Mucosa of descending colon (tissue), 3 donors: Measurements from ENCODE around the gene LARGE1. TPM values are rescaled to one million over a fixed set of nuclear protein-coding genes. Genes with fewer than 3 reads are reported as not detected.

Experiments
- ATAC-seq: fragments of 200-7000 bp; cut with Tn5 transposase; one replicate; pipeline ENCODE4 v1.9.1; 2020; ENCODE audit warnings: mild to moderate bottlenecking, moderate library complexity
- DNase-seq, 3 donors: peaks; one replicate each; pipeline ENCODE4 v3.0.0-alpha.2; 2020
- H3K36me3 ChIP-seq: fragments of 200-600 bp; one replicate; pipeline ENCODE4 v1.8.0; 2021; ENCODE audit warnings: low read depth, mild to moderate bottlenecking
- H3K4me1 ChIP-seq: fragments of 200-600 bp; one replicate; pipeline ENCODE4 v1.8.0; 2021; ENCODE audit warnings: low read depth, mild to moderate bottlenecking
- H3K4me3 ChIP-seq: fragments of 200-600 bp; one replicate; pipeline ENCODE4 v1.8.0; 2021; ENCODE audit warnings: mild to moderate bottlenecking
- H3K9me3 ChIP-seq: fragments of 200-600 bp; one replicate; pipeline ENCODE4 v1.8.0; 2021; ENCODE audit warnings: mild to moderate bottlenecking
- CTCF ChIP-seq: fragments of 200-600 bp; IDR thresholded peaks from one replicate; pipeline ENCODE4 v1.8.0; 2022; ENCODE audit warnings: antibody characterized with exemption, mild to moderate bottlenecking
- intact Hi-C, 2 donors: fragments of 100-400 bp; cut with DNase I in 1 of 2; cut with micrococcal nuclease in 1 of 2; formaldehyde crosslinking; loops; one replicate each; pipeline versions ENCODE4 v1.11.0 to v1.11.1; 2022; cut with DNase I, micrococcal nuclease
- total RNA-seq, 3 donors: library from RNA; stranded (reverse); fragmentation: NEBNext Ultra II Directional in 2 of 3; extraction: Animal tissue kit (Norgen Biotek cat#: 25700) in 2 of 3; gene quantifications; one replicate each; pipeline versions ENCODE4 v1.2.1 to v1.2.4, GENCODE V29; 2021 to 2023
- donor health status: DM: no; HTN: no; CAD: no; lungs with moderate emphysema.
- donor health status: DM: no; HTN: no; CAD: no.
- donor health status: DM: no; HTN: yes; CAD: no.

The LARGE1 gene
- total RNA-seq, 3 donors from 2014 or later, result 29.3 to 93.8 (median 67.7) TPM

- intact Hi-C loops, result no loop called here
- no peaks in the 10 kb centered on the region for H3K9me3 ChIP-seq
- H3K4me1 ChIP-seq, result no peaks in the 10 kb centered on the region
- no peak for TF ChIP-seq CTCF
- ATAC-seq (no peak), DNase-seq (no peak)
- no peaks in the 10 kb centered on the region for H3K36me3 ChIP-seq
- no peak overlapping the region for H3K4me3 ChIP-seq
These were observed 184.3 kb downstream of the LARGE1 start for GRCh38 chr22:33735978-33736377.

DNA sequence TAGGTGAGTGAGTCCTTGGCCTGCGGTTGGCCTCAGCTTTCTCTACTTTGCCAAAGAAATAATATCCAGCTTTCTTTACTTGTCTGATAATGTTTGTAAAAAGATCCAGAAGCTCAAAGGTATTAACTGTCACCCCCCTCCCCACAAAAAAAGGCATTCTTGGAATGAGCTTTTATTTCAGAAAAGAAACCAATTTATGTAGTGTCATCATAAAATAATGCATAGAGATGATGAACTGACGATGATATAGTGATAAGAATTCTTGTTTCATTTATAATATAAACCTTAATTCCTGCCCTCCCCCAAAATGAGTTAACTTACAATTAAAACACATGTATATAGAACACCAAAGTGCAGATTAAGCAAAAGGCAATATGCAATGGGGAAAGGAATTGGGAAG, 191.4 kb downstream of the LARGE1 start:
- intact Hi-C loops, result no loop called here
- Histone ChIP-seq H3K9me3 (no peaks in the 10 kb centered on the region), H3K4me1 (no peaks in the 10 kb centered on the region), H3K36me3 (no peaks in the 10 kb centered on the region), H3K4me3 (no peak overlapping the region)
- ATAC-seq, result no peak
- DNase-seq, result no peak
- no peak for TF ChIP-seq CTCF

DNA sequence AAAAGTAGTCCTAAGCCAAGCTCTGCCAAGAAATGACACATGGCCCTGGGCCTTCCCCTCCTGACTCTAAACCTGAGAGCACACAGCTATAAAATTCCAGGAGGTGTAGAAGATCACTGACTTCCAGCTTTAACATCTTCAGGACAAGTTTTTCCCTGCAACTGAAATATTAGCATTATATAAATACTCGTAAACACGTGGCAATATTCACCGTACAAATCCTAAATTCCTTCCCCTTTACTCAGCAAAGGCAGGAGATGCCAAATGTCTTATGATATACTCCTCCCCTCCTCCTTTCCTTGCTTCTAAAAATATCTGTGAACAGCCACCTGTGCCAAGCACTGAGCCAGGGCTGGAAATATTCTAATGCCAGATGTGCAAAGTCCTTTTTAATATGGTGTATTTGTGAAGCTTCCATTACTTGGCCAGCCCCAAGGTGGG, 194.0 kb downstream of the LARGE1 start:
- no peak for DNase-seq
- intact Hi-C loops, result no loop called here
- H3K36me3 ChIP-seq, result no peaks in the 10 kb centered on the region
- H3K4me1 ChIP-seq, result no peaks in the 10 kb centered on the region
- no peak for ATAC-seq
- no peak overlapping the region for H3K4me3 ChIP-seq
- TF ChIP-seq CTCF, result no peak
- H3K9me3 ChIP-seq, result no peaks in the 10 kb centered on the region

GRCh38 chr22:33723915-33724314, 196.4 kb downstream of the LARGE1 start:
- Histone ChIP-seq H3K36me3 (no peaks in the 10 kb centered on the region), H3K4me1 (no peaks in the 10 kb centered on the region), H3K4me3 (no peak overlapping the region), H3K9me3 (no peaks in the 10 kb centered on the region)
- intact Hi-C loops, result no loop called here
- no peak for TF ChIP-seq CTCF
- ATAC-seq (no peak), DNase-seq (no peak)

GRCh38 chr22:33722816-33723215, 197.5 kb downstream of the LARGE1 start:
- Histone ChIP-seq H3K4me3 (no peak overlapping the region), H3K4me1 (no peaks in the 10 kb centered on the region), H3K36me3 (no peaks in the 10 kb centered on the region), H3K9me3 (no peaks in the 10 kb centered on the region)
- intact Hi-C loops, result no loop called here
- ATAC-seq, result no peak
- TF ChIP-seq CTCF, result no peak
- no peak for DNase-seq
